Stimulated activated CD8-positive, alpha-beta memory T cell treated with anti-CD3 and anti-CD28 coated beads, Interleukin-7, amount 100 ng/mL, for 48 hours (primary cell): Measurements from ENCODE around the gene RPL34.
"Not testable (repeated sequence)": the region's sequence is repeated elsewhere in the genome, so short reads cannot be mapped to it uniquely, and the experiment has no call there.

Experiments
- DNase-seq, 2 donors: peaks; one replicate each; pipeline ENCODE4 v3.0.0-alpha.2; 2020; ENCODE audit warnings: low read depth in 1 of 2; ENCODE audit errors: extremely low read depth in 1 of 2

Gene RPL34

GRCh38 chr4:108620101-108620932, at the start of gene RPL34:
TSS of gene RPL34 (plus strand) at chr4:108620576. CDS start at chr4:108621960, 1,384 bp downstream.
- peak; percentile 90 to 97 for DNase-seq

- DNase-seq, result no peak
Measured at GRCh38 chr4:108570993-108571569, 49.3 kb upstream of the RPL34 start.

- no peak for DNase-seq
Measured at GRCh38 chr4:108574402-108574801, 46.0 kb upstream of the RPL34 start.

GRCh38 chr4:108581083-108581482, 39.3 kb upstream of the RPL34 start:
- DNase-seq, result no peak

- DNase-seq, result no peak
Measured at GRCh38 chr4:108586778-108587177, 33.6 kb upstream of the RPL34 start.

DNA sequence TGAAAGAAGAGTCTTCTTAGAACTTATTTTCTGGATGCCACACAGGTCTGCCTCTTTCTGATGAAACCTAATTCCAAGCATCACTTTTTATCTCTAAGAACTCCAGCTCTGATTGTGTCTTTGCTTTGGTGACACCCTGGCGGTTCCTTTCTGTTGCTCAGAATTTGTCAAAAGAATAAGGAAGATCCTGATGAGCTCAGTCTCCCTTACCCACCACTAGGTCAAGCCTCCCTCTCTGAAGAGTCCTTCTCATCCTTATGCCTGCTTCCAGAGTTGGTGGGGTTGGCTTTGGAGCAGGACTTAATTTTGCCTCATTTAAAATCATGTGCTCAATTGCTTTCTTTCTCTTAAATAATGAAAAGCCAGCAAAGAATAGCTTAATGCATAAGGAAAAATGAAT, 31.5 kb upstream of the RPL34 start:
- DNase-seq, result no peak

DNA sequence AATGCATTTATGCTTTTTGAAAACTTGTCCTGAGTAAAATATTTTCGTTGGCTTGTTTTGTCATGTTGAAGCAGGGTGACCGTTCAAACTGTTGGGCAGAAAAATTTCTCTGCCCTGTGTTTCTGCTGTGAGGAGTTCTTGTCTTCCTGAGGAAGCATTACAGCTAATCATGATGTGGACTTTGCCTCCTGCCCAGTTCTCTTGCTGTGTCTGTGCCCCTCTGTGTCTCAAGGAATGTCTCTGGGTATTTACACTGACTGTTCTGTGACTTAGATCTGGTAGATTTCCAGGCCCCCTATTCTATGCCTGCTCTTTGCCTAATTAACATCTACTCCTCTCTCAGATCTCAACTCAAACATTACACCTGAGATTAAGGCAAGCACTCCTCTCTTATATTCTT, 30.4 kb upstream of the RPL34 start:
- no peak for DNase-seq

GRCh38 chr4:108590776-108591175, 29.6 kb upstream of the RPL34 start:
- DNase-seq, result no peak

DNA sequence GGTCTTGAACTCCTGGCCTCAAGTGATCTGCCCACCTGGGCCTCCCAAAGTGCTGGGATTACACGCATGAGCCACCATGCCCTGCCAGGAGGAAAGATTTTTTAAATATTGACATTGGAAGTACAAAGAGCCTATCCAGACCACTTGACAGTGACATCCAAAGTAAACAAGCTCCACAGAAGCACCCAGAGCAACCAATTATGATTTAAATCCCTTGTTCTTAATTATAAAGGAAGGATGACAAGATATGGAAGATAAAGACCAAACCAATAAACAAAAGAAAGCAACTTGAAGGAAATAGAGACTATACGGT, 27.7 kb upstream of the RPL34 start:
- DNase-seq, result no peak

DNA sequence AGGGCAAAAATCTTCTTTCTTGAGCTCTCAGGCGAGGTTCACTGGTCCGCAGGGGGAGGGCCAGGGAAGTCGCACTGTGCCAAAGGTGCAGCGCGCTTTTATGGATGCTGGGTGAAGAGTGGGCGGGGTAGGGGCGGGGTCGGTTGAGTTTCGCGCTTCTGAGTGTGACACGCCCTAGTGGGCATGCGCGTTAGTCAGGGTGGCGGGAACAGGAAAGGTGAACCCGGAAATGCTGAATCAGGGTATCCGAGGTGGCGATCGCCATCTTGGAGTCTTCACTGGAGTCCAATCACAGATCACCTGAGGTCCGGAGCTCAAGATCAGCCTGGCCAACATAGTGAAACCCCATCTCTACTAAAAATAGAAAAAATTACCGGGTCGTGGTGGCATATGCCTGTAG, 26.1 kb upstream of the RPL34 start:
- DNase-seq, result not testable (repeated sequence)

GRCh38 chr4:108596344-108596743, 24.0 kb upstream of the RPL34 start:
- no peak for DNase-seq

- DNase-seq, result no peak
Measured at GRCh38 chr4:108601106-108601505, 19.3 kb upstream of the RPL34 start.

GRCh38 chr4:108601532-108601931, 18.8 kb upstream of the RPL34 start:
- no peak for DNase-seq

DNA sequence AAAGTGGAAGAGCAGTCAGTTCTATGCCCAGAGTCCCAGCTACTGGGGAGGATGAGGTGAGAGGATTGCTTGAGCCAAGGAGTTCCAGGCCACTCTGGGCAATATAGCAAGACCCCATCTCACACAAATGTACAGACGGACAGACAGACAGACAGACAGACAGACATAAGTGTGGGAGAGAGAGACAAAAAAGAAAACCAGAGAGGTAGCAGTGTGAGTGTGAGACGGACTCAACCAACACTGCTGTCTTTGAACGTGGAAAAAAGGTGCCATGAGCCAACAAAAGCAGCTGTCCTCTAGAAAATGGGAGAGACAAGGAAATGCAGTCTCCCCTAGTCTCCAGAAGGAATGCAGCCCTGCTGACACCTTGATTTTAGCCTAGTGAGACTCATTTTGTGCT, 18.2 kb upstream of the RPL34 start:
- no peak for DNase-seq

GRCh38 chr4:108607079-108607815, 13.1 kb upstream of the RPL34 start:
- DNase-seq, result no peak

DNA sequence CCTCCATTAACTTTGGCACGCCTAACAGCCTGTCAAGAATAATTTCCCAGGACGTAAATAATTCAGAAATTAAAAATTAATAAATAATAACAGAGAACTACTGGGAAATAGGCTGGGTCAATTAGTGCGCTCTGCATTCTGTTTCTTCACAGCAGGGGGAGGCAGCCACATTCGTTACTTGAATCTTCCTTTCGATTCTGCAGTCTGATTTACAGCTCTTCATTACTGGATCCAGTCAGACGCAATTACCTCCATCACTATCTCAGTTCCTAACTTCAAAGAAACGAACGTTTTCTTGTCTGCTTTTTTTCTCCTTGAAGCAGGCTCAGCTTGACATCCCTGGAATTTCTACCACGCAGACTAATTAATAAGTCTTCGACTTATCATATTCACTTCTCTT, 9.0 kb upstream of the RPL34 start:
- DNase-seq, result no peak

- DNase-seq, result no peak
Measured at GRCh38 chr4:108612365-108612764, 8.0 kb upstream of the RPL34 start.

GRCh38 chr4:108619372-108620100, 840 bp upstream of the RPL34 start:
- DNase-seq, result peak in 1 of 2 donors; percentile 37

DNA sequence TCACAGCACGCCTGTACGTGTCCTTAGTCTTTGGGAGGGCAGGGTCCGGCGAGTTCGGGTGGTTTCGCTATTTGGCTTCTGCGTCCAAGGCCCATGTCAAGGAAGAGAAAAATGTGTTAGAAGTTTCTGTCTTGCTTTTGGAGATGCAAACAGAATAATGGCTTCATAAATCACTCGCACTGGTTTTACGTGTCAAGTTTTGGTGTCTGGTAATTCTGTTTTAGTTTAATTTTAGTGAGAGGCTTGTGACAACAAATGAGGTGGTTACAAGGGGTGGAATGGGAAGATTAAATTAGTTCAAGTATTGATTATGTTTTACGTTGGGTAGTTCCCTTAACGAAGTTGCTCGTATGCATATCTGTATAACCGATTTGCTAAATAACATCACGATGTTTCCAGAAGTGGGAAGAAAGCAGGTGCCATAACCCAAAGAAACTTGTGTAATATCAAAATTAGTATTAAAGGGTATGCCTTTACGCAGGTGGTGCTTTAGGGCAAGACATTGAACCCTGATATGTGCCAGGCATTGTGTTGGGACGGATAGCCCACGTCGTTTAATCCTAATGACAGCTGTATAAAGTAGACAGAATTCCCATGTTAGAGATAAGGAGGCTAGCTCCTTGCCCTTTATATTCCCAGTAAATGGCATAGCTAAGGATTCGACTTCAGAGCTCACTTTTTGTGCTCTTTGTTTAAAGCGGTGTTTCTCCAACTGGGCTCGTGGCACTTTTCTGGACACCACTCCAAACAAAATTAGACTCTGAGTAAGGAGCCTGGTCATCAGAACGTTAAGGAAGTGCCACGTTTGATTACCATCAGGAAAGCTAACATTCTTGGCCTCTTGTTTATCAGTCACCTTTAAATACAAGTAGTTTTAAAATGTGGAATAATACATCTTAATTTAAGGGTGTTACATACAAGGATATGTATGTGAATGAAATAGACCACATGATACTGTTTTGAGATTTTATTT, 843 bp downstream of the RPL34 start:
- no peak for DNase-seq

DNA sequence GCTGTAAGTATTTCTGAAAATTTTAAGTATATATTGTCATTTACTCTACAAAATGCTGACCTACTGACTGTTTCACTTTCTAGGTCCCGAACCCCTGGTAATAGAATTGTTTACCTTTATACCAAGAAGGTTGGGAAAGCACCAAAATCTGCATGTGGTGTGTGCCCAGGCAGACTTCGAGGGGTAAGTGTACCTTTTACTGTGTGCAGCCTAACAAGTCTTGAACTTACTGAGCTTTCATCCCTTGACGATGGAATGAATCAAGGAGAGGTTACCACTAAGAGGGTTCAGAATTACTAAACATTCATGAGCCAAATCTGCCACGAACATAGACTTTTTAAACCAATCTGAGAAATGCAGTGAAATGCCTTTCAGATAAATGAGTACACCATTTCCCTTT, 1.6 kb downstream of the RPL34 start:
- peak in 1 of 2 donors; percentile 19 for DNase-seq
